Transverse colon (tissue), 4 donors: Measurements from ENCODE around the gene NUP214.

Experiments used
- POLR2AphosphoS5 ChIP-seq, 3 donors: sonication (generic); formaldehyde crosslinking; IDR thresholded peaks; one replicate each; pipeline ENCODE4 v1.6.1; 2016; ENCODE audit warnings: antibody characterized with exemption in 3 of 3
- TF ChIP-seq, protein P1 (sequence below), 5 experiments: fragments of 200-600 bp in 3 of 5; fragments of 450-650 bp in 2 of 5; sonication (generic) in 3 of 5; IDR thresholded peaks; 1 replicate in 2 of 5; 2 replicates in 3 of 5; pipeline ENCODE4 v1.5.1; 2016 to 2017; ENCODE audit warnings: antibody characterized with exemption in 5 of 5, inconsistent platforms in 3 of 5, mild to moderate bottlenecking in 2 of 5, moderate library complexity in 1 of 5

GRCh38 chr9:131178926-131179325 lies 53.5 kb downstream of the NUP214 start:
- TF ChIP-seq, protein P1, sequence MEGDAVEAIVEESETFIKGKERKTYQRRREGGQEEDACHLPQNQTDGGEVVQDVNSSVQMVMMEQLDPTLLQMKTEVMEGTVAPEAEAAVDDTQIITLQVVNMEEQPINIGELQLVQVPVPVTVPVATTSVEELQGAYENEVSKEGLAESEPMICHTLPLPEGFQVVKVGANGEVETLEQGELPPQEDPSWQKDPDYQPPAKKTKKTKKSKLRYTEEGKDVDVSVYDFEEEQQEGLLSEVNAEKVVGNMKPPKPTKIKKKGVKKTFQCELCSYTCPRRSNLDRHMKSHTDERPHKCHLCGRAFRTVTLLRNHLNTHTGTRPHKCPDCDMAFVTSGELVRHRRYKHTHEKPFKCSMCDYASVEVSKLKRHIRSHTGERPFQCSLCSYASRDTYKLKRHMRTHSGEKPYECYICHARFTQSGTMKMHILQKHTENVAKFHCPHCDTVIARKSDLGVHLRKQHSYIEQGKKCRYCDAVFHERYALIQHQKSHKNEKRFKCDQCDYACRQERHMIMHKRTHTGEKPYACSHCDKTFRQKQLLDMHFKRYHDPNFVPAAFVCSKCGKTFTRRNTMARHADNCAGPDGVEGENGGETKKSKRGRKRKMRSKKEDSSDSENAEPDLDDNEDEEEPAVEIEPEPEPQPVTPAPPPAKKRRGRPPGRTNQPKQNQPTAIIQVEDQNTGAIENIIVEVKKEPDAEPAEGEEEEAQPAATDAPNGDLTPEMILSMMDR (IDR thresholded peaks at IDR 0.05), result no peak
- no peak for TF ChIP-seq POLR2AphosphoS5 (IDR thresholded peaks at IDR 0.05)
